HG03342 (cell line): Measurements from ENCODE around the gene DELE1.

Experiments
- ATAC-seq: cut with Tn5 transposase; IDR thresholded peaks from one replicate; pipeline ENCODE4 v1.9.1; 2021; ENCODE audit warnings: mild to moderate bottlenecking, moderate library complexity; ENCODE audit not compliant: unreplicated experiment

DELE1 gene

GRCh38 chr5:141954194-141954593, 30.5 kb downstream of the DELE1 start:
- ATAC-seq, result no peak

GRCh38 chr5:141957367-141957996, 33.8 kb downstream of the DELE1 start:
- ATAC-seq, result no peak

- ATAC-seq, result no peak
Observed at GRCh38 chr5:141958113-141958512, 34.4 kb downstream of the DELE1 start, which contains the start of gene PCDH12. PCDH12 (minus strand) TSS chr5:141958202; CDS start chr5:141957851, 351 bp downstream.

- ATAC-seq, result no peak
Observed at GRCh38 chr5:141958546-141959172, 35.0 kb downstream of the DELE1 start.

- ATAC-seq, result no peak
Observed at GRCh38 chr5:141960018-141960417, 36.3 kb downstream of the DELE1 start.

- ATAC-seq, result peak; percentile 91
Observed at GRCh38 chr5:141960449-141961323, 37.0 kb downstream of the DELE1 start.

GRCh38 chr5:141961466-141961865, 37.8 kb downstream of the DELE1 start:
- no peak for ATAC-seq

- ATAC-seq, result no peak
Observed at GRCh38 chr5:141963701-141964100, 40.0 kb downstream of the DELE1 start.

GRCh38 chr5:141965071-141965470, 41.4 kb downstream of the DELE1 start:
- no peak for ATAC-seq

GRCh38 chr5:141966275-141966962, 42.7 kb downstream of the DELE1 start:
- no peak for ATAC-seq

GRCh38 chr5:141966963-141967333, 43.3 kb downstream of the DELE1 start:
- ATAC-seq, result no peak

- ATAC-seq, result peak; percentile 92
Observed at GRCh38 chr5:141968914-141969608, 45.4 kb downstream of the DELE1 start, which contains the start of gene RNF14. RNF14 (plus strand) TSS chr5:141969105; CDS start chr5:141973589, 4,484 bp downstream.

GRCh38 chr5:141969783-141970771, 46.4 kb downstream of the DELE1 start:
- ATAC-seq, result peak; percentile 58

- no peak for ATAC-seq
Observed at GRCh38 chr5:141973871-141974595, 50.4 kb downstream of the DELE1 start.

GRCh38 chr5:141976176-141976575, 52.5 kb downstream of the DELE1 start:
- no peak for ATAC-seq

GRCh38 chr5:141978389-141978788, 54.7 kb downstream of the DELE1 start:
- no peak for ATAC-seq

- no peak for ATAC-seq
Observed at GRCh38 chr5:141982626-141983025, 59.0 kb downstream of the DELE1 start.

GRCh38 chr5:141986072-141986471, 62.4 kb downstream of the DELE1 start:
- no peak for ATAC-seq

GRCh38 chr5:141989720-141990119, 66.0 kb downstream of the DELE1 start:
- ATAC-seq, result no peak
